Keratinocyte (primary cell): ENCODE results near the gene GALNT9. TPM values are rescaled to one million over a fixed set of nuclear protein-coding genes. Genes with fewer than 3 reads are reported as not detected.

Experiments used
- DNase-seq: peaks from one replicate; pipeline ENCODE4 v3.0.0-alpha.2; 2011; ENCODE audit warnings: low read depth, missing footprints, low spot score
- FAIRE-seq: peaks from 2 replicates; lab custom pipeline; 2011; peaks lifted over from hg19 to GRCh38; lab: Jason Lieb, UNC
- H2AFZ ChIP-seq: 2 replicates; pipeline ENCODE4 v1.6.0; 2012; ENCODE audit warnings: low read length, control low read depth, inconsistent platforms; ENCODE audit not compliant: control insufficient read depth
- H3K27ac ChIP-seq: 2 replicates; pipeline ENCODE4 v1.5.1; 2011; ENCODE audit warnings: low read length; ENCODE audit not compliant: control insufficient read depth, insufficient read depth
- H3K27me3 ChIP-seq: 3 replicates; pipeline ENCODE4 v1.6.0; 2011; ENCODE audit warnings: low read length; ENCODE audit not compliant: control insufficient read depth, insufficient read depth; ENCODE audit errors: extremely low read depth
- H3K36me3 ChIP-seq, 2 experiments: 2 replicates in 1 of 2; 3 replicates in 1 of 2; pipeline ENCODE4 v1.5.1; 2011; ENCODE audit warnings: low read length in 2 of 2, mild to moderate bottlenecking in 1 of 2; ENCODE audit not compliant: control insufficient read depth in 2 of 2, insufficient read depth in 2 of 2; ENCODE audit errors: extremely low read depth in 1 of 2
- H3K4me1 ChIP-seq: 3 replicates; pipeline ENCODE4 v1.5.1; 2011; ENCODE audit warnings: low read length; ENCODE audit not compliant: control insufficient read depth, insufficient read depth; ENCODE audit errors: extremely low read depth
- H3K4me2 ChIP-seq: 3 replicates; pipeline ENCODE4 v1.6.0; 2011; ENCODE audit warnings: low read depth, low read length; ENCODE audit not compliant: control insufficient read depth, insufficient read depth; ENCODE audit errors: extremely low read depth
- H3K4me3 ChIP-seq, 3 experiments: fragments of 200-600 bp in 1 of 3; sonication (generic) in 1 of 3; 2 replicates in 2 of 3; 3 replicates in 1 of 3; pipeline ENCODE4 v1.5.1; 2011 to 2016; ENCODE audit warnings: low read length in 3 of 3, mild to moderate bottlenecking in 3 of 3, control low read depth in 2 of 3, inconsistent platforms in 1 of 3, low read depth in 1 of 3, mixed read lengths in 1 of 3, mixed run types in 1 of 3, moderate library complexity in 1 of 3; ENCODE audit not compliant: control insufficient read depth in 2 of 3, insufficient read depth in 2 of 3; ENCODE audit errors: extremely low read depth in 1 of 3
- H3K79me2 ChIP-seq: 2 replicates; pipeline ENCODE4 v1.6.0; 2012; ENCODE audit warnings: low read length; ENCODE audit not compliant: control insufficient read depth, insufficient read depth
- H3K9ac ChIP-seq: 3 replicates; pipeline ENCODE4 v1.6.0; 2011; ENCODE audit warnings: low read length; ENCODE audit not compliant: control insufficient read depth, insufficient read depth; ENCODE audit errors: extremely low read depth
- H3K9me1 ChIP-seq: 3 replicates; pipeline ENCODE4 v1.6.0; 2011; ENCODE audit warnings: low read length; ENCODE audit not compliant: control insufficient read depth, insufficient read depth; ENCODE audit errors: extremely low read depth
- H3K9me3 ChIP-seq: 2 replicates; pipeline ENCODE4 v1.5.1; 2012; ENCODE audit warnings: low read depth, low read length; ENCODE audit not compliant: control insufficient read depth
- H4K20me1 ChIP-seq: 3 replicates; pipeline ENCODE4 v1.6.0; 2011; ENCODE audit warnings: low read length; ENCODE audit not compliant: control insufficient read depth, insufficient read depth; ENCODE audit errors: extremely low read depth
- CTCF ChIP-seq, 3 experiments: IDR thresholded peaks in 1 of 3; conservative IDR thresholded peaks in 1 of 3; optimal IDR thresholded peaks in 1 of 3; 2 replicates in 2 of 3; 3 replicates in 1 of 3; pipeline versions ENCODE3 to v1.5.1; 2011; ENCODE audit warnings: low read length in 3 of 3, mild to moderate bottlenecking in 3 of 3, moderate library complexity in 2 of 3, control low read depth in 1 of 3, inconsistent platforms in 1 of 3; ENCODE audit not compliant: insufficient read depth in 2 of 3; ENCODE audit errors: extremely low read depth in 1 of 3
- EZH2 ChIP-seq: IDR thresholded peaks from one replicate; pipeline ENCODE4 v1.6.1; 2012; ENCODE audit warnings: inconsistent platforms, mild to moderate bottlenecking, low read length, moderate library complexity
- dilution Hi-C: fragments of 300-500 bp; cut with MboI; formaldehyde crosslinking; loops from one replicate; pipeline ENCODE4 v1.7.0; 2020; ENCODE audit warnings: low sequenced_read_pairs; ENCODE audit not compliant: extremely low pct_ligation_motif_present
- polyA plus RNA-seq, 5 experiments: library from polyadenylated mRNA; depleted of rRNA in 3 of 5; stranded (reverse) in 3 of 5; stranded (forward) in 1 of 5; unstranded in 1 of 5; fragments of >200 nt; gene quantifications; 1 replicate in 1 of 5; 2 replicates in 3 of 5; 3 replicates in 1 of 5; pipeline versions ENCODE4 v1.2.1 to v1.2.3, GENCODE V29; 2011 to 2012; ENCODE audit warnings: missing spikeins in 2 of 5, low read depth in 1 of 5, low replicate concordance in 1 of 5

Gene GALNT9
- polyA plus RNA-seq, 1 donor (not counting 4 experiments of a cell fraction or from before 2014, with no cell fraction given), result not detected

- H3K27ac ChIP-seq, result no peak overlapping the region
- H3K36me3 ChIP-seq, result no peaks in the 10 kb centered on the region
- no peak overlapping the region for H2AFZ ChIP-seq
- peaks cover 30% of the 10 kb centered on the region for H3K27me3 ChIP-seq
- no peaks in the 10 kb centered on the region for H3K4me1 ChIP-seq
- H3K4me3 ChIP-seq, result no peak overlapping the region
- H3K4me2 ChIP-seq, result no peak overlapping the region
- DNase-seq (no peak), FAIRE-seq (no peak)
- H3K9ac ChIP-seq, result no peak overlapping the region
- peaks cover 2% of the 10 kb centered on the region for H3K9me3 ChIP-seq
- H3K79me2 ChIP-seq, result no peaks in the 10 kb centered on the region
- dilution Hi-C loops, result no loop called here
- no peak for TF ChIP-seq EZH2
- no peak for TF ChIP-seq CTCF (optimal IDR thresholded peaks at IDR 0.05 in 1 of 3, IDR thresholded peaks at IDR 0.05 in 1 of 3, conservative IDR thresholded peaks at IDR 0.05 in 1 of 3; ENCODE audit: extremely low read depth in 1 of 3, insufficient read depth in 2 of 3, low read length in 3 of 3)
- H4K20me1 ChIP-seq, result no peaks in the 10 kb centered on the region
- H3K9me1 ChIP-seq, result no peaks in the 10 kb centered on the region
Observed at GRCh38 chr12:132207083-132207775, 122.2 kb downstream of the GALNT9 start.

- H3K27me3 ChIP-seq, result peaks cover 33% of the 10 kb centered on the region
- H3K9me3 ChIP-seq, result no peaks in the 10 kb centered on the region
- no peak for FAIRE-seq
- H3K4me3 ChIP-seq, result no peak overlapping the region
- no peak overlapping the region for H3K27ac ChIP-seq
- H3K36me3 ChIP-seq, result no peaks in the 10 kb centered on the region
- DNase-seq, result no peak
- dilution Hi-C loops, result no loop called here
- no peaks in the 10 kb centered on the region for H3K4me1 ChIP-seq
- H3K4me2 ChIP-seq, result no peak overlapping the region
- H2AFZ ChIP-seq, result no peak overlapping the region
- no peaks in the 10 kb centered on the region for H3K79me2 ChIP-seq
- no peaks in the 10 kb centered on the region for H4K20me1 ChIP-seq
- no peak overlapping the region for H3K9ac ChIP-seq
- TF ChIP-seq CTCF (optimal IDR thresholded peaks at IDR 0.05 in 1 of 3, IDR thresholded peaks at IDR 0.05 in 1 of 3, conservative IDR thresholded peaks at IDR 0.05 in 1 of 3; ENCODE audit: extremely low read depth in 1 of 3, insufficient read depth in 2 of 3, low read length in 3 of 3), result no peak
- no peak for TF ChIP-seq EZH2
- no peaks in the 10 kb centered on the region for H3K9me1 ChIP-seq
Observed at GRCh38 chr12:132206046-132206434, 123.3 kb downstream of the GALNT9 start.
